ENCODE results near the gene SMPX.

Gene SMPX

GRCh38 chrX:21659320-21659719 lies 98.6 kb downstream of the SMPX start:
- no peaks in the 10 kb centered on the region for H3K36me3 ChIP-seq (ENCODE audit: low read length)
- H3K9me2 ChIP-seq (replicated peaks; ENCODE audit: insufficient read depth, low read length), result no peaks in the 10 kb centered on the region
- no peaks in the 10 kb centered on the region for H3K79me2 ChIP-seq (ENCODE audit: insufficient read depth, low read length)
- no peak overlapping the region for H3K27ac ChIP-seq (ENCODE audit: low read depth, low read length)
- no peaks in the 10 kb centered on the region for H3F3A ChIP-seq (ENCODE audit: insufficient read depth)
- H4K20me1 ChIP-seq (ENCODE audit: low read depth, low read length), result no peaks in the 10 kb centered on the region
- no peak overlapping the region for H3K4me3 ChIP-seq (ENCODE audit: insufficient read depth, low read length, poor library complexity, severe bottlenecking)
- TF ChIP-seq CTCF (IDR thresholded peaks at IDR 0.05; ENCODE audit: insufficient read depth, low read length, poor library complexity, severe bottlenecking), result no peak
- no peak for TF ChIP-seq EZH2phosphoT487 (conservative IDR thresholded peaks at IDR 0.05; ENCODE audit: low read length)
- no peaks in the 10 kb centered on the region for H3K27me3 ChIP-seq (ENCODE audit: low read length)
- no peaks in the 10 kb centered on the region for H3K9me3 ChIP-seq (ENCODE audit: insufficient read depth, low read length)
- H3K4me2 ChIP-seq (ENCODE audit: low read depth, low read length, poor library complexity, severe bottlenecking), result no peak overlapping the region
- H2AFZ ChIP-seq (ENCODE audit: low read depth, low read length, severe bottlenecking), result no peak overlapping the region
- H3K9ac ChIP-seq (ENCODE audit: low read length), result no peak overlapping the region

GRCh38 chrX:21658746-21659145 lies 99.2 kb downstream of the SMPX start:
- Histone ChIP-seq H3F3A (ENCODE audit: insufficient read depth) (no peaks in the 10 kb centered on the region), H3K9ac (ENCODE audit: low read length) (no peak overlapping the region), H4K20me1 (ENCODE audit: low read depth, low read length) (no peaks in the 10 kb centered on the region), H3K36me3 (ENCODE audit: low read length) (no peaks in the 10 kb centered on the region), H3K79me2 (ENCODE audit: insufficient read depth, low read length) (no peaks in the 10 kb centered on the region), H3K4me3 (ENCODE audit: insufficient read depth, low read length, poor library complexity, severe bottlenecking) (no peak overlapping the region), H3K9me3 (ENCODE audit: insufficient read depth, low read length) (no peaks in the 10 kb centered on the region), H3K27me3 (ENCODE audit: low read length) (no peaks in the 10 kb centered on the region), H3K27ac (ENCODE audit: low read depth, low read length) (no peak overlapping the region), H3K4me2 (ENCODE audit: low read depth, low read length, poor library complexity, severe bottlenecking) (no peak overlapping the region), H3K9me2 (replicated peaks; ENCODE audit: insufficient read depth, low read length) (no peaks in the 10 kb centered on the region), H2AFZ (ENCODE audit: low read depth, low read length, severe bottlenecking) (no peak overlapping the region)
- TF ChIP-seq CTCF (IDR thresholded peaks at IDR 0.05; ENCODE audit: insufficient read depth, low read length, poor library complexity, severe bottlenecking), result no peak
- TF ChIP-seq EZH2phosphoT487 (conservative IDR thresholded peaks at IDR 0.05; ENCODE audit: low read length), result no peak

- Histone ChIP-seq H4K20me1 (ENCODE audit: low read depth, low read length) (no peaks in the 10 kb centered on the region), H3K9me3 (ENCODE audit: insufficient read depth, low read length) (no peaks in the 10 kb centered on the region), H3K27ac (ENCODE audit: low read depth, low read length) (no peak within 1 kb of the TSS), H3K4me2 (ENCODE audit: low read depth, low read length, poor library complexity, severe bottlenecking) (no peak within 1 kb of the TSS), H3K4me3 (ENCODE audit: insufficient read depth, low read length, poor library complexity, severe bottlenecking) (no peak within 1 kb of the TSS), H3K79me2 (ENCODE audit: insufficient read depth, low read length) (no peaks in the 10 kb centered on the region), H3F3A (ENCODE audit: insufficient read depth) (no peaks in the 10 kb centered on the region), H3K27me3 (ENCODE audit: low read length) (no peaks in the 10 kb centered on the region), H2AFZ (ENCODE audit: low read depth, low read length, severe bottlenecking) (no peak within 1 kb of the TSS), H3K9ac (ENCODE audit: low read length) (no peak within 1 kb of the TSS), H3K9me2 (replicated peaks; ENCODE audit: insufficient read depth, low read length) (no peaks in the 10 kb centered on the region), H3K36me3 (ENCODE audit: low read length) (no peaks in the 10 kb centered on the region)
- no peak for TF ChIP-seq CTCF (IDR thresholded peaks at IDR 0.05; ENCODE audit: insufficient read depth, low read length, poor library complexity, severe bottlenecking)
- no peak for TF ChIP-seq EZH2phosphoT487 (conservative IDR thresholded peaks at IDR 0.05; ENCODE audit: low read length)
Measured at GRCh38 chrX:21658152-21658737, 99.7 kb downstream of the SMPX start, which contains the start of gene KLHL34. Gene KLHL34 (minus strand): TSS chrX:21658330. CDS start chrX:21657788, 542 bp downstream.
